Glomerular visceral epithelial cell (primary cell): ENCODE measurements around the gene KHDC1.
"Not testable (repeated sequence)": the region's sequence is repeated elsewhere in the genome, so short reads cannot be mapped to it uniquely, and the experiment has no call there.

Source experiments
- DNase-seq: peaks from one replicate; pipeline ENCODE4 v3.0.0-alpha.2; 2016; ENCODE audit errors: extremely low spot score

Gene KHDC1

DNA sequence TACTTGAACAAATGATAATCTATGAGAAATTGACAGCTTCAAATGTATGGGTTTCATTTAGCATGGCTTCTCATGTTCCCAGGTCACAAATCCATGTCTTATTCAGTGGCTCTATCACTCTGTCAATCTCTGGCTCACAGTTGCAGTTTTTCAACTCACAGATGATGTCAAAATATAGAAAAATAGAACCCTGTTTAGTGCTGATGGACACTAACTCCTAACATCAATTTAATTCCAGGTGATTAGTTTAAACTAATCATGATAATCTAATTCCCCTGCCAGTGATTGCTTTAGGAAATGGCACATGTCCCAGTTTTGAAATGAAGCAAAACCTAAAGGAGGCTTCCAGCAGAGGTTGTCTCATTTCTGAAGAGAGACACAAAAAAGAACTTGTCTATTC lies 13.0 kb downstream of the KHDC1 start:
- DNase-seq = no peak

DNA sequence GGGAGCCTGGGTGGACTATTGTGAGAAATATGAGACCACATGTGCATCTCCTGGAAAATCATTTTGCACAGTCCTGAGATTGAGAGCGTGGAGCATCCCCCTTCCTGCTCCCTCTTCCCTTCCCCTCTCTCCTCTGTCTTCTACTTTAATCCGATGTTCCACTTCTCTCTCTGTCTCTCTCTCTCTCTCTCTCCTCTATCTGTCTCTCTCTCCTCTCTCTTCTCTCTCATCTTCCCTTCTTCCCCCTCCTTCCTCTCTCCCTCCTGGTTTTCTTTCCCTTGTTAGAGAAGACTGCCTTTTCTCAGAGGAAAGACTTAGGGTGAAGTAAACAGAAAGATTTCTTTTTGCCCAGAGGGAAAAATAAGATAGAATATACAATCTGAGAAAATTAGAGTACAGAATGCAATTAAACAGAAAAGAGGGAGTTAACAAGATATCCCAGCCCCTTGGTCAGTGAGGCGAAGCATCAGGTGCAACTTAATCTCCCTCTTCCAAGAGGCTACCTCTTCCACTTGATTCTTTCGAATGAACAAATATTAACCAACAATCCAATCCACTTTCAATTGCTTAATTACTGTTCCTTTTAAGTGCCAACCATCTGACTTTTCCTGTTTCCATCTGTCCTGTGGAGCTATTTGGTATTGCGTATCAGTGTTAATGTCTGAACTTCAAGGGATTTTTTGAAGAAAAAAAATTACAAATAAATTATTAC lies 14.6 kb downstream of the KHDC1 start:
- DNase-seq = no peak

DNA sequence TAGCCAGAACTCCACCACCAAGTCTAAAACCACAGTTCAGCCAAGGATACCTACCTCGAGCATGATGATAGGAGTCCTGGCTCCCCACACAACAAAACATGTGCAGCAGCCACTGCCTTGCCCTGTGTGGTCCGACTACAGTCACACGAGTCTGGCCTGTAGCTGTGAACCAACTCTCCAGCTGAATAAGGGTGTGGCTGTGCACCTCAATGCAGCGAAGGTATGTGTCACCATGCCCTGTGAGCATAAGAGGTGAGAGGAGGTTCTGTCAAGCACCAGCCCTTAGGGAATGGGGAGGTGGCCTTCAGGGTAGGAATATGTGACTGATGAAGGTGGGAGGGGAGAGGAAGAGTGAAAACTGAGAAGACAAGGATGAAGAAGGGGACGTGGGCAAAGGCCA lies 21.0 kb downstream of the KHDC1 start:
- no peak for DNase-seq

DNA sequence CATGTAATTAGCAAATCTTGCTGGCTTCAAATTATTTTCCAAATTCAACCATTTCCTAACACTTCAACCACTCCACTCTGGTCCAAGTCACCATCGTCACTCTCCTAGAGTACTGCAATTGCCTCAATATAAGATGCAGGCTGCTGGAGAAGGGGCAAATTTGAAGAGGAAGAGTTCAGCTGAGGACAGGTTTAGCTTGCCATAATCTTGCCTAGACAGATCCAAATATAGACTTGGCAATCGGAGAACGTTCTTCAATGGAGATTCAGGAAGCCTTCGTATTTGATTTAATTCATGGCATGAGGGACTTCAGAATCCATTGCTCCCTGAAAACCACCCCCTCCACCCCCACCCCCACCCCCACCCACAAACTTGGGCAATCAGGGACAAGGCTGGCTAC lies 22.3 kb downstream of the KHDC1 start:
- no peak for DNase-seq

DNA sequence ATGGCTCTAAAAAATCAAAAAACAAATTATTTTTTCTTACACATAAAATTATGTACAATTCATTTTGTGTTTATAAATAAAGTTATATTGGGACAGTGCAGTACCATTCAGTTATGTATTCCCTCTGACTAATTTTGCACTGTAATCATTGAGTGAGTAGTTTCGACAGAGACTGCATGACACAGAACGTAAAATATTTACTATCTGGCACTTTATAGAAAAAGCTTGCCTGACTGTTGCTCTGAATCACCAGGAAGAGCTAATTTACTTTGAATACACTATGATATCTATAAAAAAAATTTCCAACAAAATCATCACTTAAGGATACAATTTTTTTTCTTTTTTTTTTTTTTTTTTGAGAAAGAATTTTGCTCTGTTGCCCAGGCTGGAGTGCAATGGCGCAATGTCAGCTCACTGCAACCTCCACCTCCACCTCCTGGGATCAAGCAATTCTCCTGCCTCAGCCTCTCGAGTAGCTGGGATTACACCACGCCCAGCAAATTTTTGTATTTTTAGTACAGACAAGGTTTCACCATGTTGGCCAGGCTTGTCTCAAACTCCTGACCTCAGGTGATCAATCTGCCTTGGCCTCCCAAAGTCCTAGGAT lies 26.7 kb downstream of the KHDC1 start:
- DNase-seq = peak; percentile 34

DNA sequence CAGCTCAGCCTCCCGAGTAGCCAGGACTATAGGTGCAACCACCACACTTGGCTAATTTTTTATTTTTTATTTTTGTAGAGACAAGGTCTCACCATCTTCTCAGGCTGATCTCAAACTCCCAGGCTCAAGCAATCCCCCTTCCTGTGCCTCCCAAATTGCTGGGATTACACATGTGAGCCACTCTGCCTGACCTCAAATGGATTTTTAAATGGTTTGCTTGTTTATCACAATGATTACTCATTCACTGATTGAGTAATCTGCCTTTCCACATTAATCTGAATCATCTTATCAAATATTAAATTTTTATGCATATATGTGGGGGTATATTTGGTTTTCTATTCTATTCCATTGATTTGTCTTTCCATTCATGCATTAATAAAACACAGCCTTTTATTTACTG lies 28.3 kb downstream of the KHDC1 start:
- peak; percentile 3 for DNase-seq

DNA sequence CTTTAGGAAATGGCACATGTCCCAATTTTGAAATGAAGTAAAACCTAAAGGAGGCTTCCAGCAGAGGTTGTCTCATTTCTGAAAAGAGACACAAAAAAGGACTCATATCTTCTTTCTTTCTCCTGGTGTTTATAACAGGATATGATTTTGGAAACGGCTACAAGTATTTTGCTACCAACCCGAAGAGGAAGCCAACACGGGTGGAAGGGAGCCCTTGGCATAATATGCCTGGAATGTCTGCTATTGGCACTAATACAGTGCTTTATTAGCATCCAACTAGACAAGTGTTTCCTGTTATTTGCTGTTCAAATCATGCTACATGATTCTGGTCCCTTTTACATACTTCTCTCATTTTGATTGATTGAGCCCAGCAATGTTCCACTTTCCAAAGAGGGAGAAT lies 29.0 kb downstream of the KHDC1 start:
- DNase-seq = not testable (repeated sequence)

DNA sequence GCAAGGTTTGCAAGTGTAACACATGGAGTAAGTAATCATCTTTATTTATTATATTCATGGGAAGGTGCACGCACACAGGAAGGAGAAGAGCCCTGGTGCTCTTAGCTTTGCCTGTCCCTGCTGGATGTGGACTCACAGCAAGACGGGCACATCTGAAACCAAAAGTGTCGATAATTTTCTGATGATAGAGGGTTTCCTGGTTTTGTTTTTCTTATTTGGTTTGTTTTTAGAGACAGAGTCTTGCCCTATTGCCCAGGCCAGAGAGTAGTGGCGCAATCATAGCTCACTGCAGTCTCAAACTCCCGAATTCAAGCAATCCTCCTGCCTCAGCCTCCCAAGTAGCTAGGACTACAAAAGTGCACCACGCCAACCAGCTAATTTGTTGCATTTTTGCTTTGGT lies 29.9 kb downstream of the KHDC1 start:
- DNase-seq = no peak

DNA sequence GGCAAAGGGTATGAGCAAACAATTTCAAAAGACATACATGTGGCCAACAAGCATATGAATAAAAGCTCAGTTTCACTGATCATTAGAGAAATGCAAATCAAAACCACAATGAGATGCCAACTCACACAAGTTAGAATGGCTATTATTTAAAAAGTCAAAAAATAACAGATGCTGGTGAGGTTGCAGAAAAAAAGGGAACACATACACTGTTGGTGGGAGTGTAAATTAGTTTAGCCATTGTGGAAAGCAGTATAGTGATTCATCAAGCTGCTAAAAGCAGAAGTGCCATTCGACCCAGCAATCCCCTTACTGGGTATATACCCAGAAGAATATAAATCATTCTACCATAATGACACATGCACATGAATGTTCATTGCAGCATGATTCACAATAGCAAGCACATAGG lies 31.0 kb downstream of the KHDC1 start:
- no peak for DNase-seq

DNA sequence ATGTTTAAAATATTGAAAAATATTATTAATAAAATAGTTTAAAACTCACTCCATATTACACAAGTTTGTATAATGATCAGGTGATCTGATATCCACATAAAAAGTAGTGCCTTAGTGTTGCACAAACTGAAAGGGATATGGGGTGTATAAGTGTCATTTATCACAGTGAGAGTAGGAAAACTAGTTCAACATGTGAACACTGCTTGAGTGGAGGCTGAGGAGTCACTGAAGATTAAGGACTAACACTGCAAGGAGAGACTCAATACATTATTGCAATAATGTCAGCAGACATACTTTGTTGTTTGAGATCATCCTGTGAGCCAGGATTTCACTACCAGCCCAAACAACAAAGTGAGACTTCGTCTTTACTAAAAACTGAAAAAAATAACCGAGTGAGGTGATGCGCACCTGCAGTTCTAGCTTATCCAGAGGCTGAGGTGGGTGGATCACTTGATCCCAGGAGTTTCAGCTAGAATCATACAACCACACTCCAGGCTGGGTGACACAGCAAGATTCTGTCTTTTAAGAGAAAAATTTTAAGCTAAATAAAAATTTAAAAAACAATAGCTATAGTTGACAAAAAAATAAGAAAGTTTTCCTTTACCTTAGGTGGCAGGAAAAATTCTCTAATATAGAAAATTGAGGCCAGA lies 35.3 kb downstream of the KHDC1 start:
- DNase-seq = no peak

DNA sequence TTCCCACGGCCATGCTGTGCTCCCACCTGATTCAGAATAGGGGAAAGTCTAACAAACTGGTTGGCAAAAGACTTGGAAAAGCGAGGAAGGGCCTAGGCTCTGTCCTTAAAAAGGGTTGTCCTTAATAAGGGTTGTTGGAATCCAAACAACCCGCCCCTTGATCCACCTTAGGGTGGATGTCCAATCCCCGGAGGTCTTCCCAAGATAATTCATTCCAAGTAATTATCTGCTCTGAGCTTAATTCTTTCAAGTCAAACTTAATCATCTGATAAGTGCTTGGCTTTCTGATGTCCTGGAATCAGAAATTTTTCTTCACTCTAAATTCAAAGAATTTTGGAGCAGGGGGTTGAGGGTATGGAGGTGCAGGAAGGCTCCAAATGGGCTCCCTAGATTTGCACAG lies 37.6 kb downstream of the KHDC1 start, which contains the start of gene KHDC1L:
Gene KHDC1L, minus strand, starts transcription at position 101 of the 400 bp plus-strand sequence. Its CDS starts 88 bp downstream, at position 13.
- no peak for DNase-seq

DNA sequence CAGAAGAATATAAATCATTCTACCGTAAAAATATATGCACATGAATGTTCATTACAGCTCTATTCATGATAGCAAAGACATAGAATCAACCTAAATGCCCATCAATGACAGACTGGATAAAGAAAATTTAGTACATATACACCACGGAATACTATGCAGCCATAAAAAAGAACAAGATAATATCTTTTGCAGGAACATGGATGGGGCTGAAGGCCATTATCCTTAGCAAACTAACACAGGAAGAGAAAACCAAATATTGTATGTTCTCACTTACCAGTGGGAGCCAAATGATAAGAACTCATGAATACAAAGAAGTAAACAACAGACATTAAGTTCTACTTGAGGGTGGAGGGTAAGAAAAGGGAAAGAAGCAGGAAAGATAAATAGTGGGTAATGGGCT lies 46.1 kb downstream of the KHDC1 start:
- no peak for DNase-seq

DNA sequence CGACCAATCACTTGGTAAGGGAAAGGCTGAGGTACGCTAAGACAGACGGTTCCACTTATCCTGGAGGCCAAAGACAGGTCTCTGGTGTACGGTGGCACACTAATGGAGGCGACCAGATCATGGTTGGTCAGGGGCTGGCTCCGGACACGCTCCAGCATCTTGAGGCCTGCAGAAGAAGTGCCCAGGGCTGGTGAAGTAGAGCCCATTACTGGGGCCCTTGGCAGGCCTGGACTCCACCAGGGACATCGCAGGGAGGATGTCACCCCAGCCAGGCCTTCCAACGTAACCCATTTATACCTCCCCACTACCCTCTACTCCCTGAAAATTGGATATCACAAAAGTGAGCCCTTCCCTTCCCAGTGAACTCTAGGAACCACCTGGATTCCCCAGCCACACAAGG lies 53.9 kb downstream of the KHDC1 start:
- no peak for DNase-seq

DNA sequence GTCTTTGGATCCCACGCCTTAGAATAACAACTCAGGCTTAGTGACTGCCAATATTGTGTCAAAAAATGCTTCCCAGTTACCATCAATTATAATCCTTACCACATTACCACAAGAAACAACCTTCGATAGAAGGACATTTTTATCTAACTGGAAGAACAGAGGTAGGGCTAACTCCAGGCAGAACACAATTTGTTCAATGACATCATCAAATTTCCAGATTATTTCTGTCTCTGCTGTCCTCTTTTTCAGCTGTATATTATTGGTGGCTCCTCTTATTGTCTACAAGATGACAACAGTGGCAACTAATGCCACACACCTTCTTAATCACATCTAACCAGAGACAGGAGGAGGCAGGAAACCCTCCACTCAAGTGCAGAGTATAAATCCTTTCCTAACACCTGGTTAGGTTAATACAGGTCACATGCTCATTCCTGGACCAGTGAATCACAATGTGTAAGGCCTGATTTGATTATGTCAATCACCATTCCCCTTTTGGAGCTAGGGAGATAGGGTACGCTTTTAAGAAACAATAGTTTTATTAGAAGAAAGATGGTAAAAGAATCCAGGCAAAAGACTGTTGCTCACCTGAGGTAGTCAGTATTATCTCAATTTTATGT lies 55.7 kb downstream of the KHDC1 start:
- DNase-seq = no peak

DNA sequence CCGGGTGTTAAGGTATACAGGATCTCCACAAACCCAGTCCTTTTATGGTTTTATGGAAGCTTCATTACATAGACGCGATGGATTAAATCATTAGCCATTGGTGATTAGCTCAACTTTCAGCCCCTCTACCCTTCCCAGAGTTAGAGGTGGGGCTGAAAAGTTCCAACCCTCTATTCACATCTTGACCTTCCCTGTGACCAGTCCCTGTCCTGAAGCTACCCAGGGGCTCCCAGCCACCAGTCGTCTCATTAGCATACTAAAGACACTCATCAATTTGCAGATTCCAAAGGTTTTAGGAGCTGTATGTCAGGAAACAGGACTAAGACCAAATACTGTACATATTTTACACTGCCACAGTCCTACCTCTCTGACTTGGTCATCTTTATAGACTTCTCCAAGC lies 58.7 kb downstream of the KHDC1 start:
- DNase-seq = no peak

DNA sequence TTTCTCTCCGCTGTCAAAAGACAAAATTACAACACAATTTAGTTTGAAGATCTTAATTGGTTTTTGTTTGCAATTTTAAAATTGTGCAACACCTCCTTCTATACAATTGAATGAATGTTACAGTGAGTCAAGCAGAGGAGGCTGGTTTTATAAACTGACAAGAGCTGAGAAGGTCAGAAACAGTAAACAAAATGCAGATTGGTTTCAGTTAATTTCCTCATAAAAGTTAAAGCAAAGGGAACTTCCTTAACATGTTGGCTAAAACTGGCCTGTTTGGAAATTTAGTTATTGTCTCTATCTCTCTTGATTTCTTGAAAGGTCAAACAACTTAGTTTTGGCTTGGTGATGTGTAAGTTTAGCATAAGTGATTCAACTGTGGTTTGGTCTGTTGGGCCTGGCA lies 59.9 kb downstream of the KHDC1 start:
- no peak for DNase-seq

DNA sequence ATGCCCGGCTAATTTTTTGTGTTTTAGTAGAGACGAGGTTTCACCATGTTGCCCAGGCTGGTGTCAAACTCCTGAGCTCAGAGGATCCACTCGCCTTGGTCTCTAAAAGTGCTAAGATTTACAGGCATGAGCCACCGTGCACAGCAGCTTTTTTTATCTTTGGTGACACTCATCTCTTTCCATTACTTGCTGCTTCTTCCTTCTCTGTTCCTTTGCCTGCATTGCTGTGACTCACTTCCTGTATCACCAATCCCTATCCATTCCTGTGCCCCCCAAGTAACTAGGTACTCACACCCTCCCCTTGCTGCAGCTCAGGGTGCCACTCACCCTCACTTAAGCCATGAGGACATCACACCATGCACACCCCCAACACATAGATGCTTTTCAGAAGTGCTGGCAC lies 62.3 kb downstream of the KHDC1 start:
- DNase-seq = no peak

DNA sequence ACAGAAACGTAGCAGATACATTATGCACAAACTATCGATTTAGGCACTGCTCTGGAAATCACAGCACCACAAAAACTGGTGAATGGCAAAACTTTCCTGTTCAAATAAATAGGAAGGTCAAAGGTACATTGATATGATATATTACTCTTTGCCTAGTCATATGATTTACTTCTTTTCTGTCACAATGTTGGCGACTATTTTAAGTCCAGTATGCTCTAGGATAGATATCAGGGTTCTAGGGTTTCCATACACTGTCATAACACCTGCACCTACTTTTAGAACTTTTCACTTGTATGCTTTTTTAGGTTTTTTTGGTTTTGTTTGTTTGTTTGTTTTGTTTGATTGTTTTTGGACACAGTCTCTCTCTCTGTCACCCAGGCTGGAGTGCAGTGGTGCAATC lies 62.7 kb downstream of the KHDC1 start:
- DNase-seq = no peak

DNA sequence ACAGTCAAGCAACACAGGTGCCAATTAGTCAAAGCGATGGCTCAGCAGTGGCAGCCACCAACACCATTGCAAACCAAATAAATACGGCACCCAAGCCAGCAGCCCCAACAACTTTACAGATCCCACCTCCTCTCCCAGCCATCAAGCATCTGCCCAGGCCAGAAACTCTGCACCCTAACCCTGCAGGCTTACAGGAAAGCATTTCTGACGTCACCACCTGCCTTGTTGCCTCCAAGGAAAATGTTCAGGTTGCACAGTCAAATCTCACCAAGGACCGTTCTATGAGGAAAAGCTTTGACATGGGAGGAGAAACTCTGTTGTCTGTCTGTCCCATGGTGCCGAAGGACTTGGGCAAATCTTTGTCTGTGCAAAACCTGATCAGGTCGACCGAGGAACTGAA lies 68.3 kb downstream of the KHDC1 start:
- no peak for DNase-seq

DNA sequence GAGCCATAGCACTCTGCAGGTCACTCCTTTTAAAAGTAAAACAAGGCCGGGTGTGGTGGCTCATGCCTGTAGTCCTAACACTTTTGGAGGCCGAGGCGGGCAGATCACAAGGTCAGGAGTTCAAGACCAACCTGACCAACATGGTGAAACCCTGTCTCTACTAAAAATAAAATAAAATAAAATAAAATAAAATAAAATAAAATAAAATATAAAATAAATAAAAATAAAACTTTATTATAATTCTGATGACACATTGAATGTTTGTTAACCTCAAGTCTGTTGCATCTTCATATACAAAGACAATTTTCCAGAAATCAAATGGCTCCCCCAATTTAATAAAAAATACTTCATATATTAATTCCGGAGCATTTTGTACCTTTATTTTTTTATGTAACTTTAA lies 69.7 kb downstream of the KHDC1 start:
- not testable (repeated sequence) for DNase-seq
